ENCODE results near the gene SLC7A1. TPM values are rescaled to one million over a fixed set of nuclear protein-coding genes. Genes with fewer than 3 reads are reported as not detected.

SLC7A1 gene
- total and polyA plus RNA-seq, 2 experiments from 2014 or later: 6.0 to 13.6 TPM

- Histone ChIP-seq H3K9me3 (ENCODE audit: low read depth) (no peaks in the 10 kb centered on the region), H3K36me3 (no peaks in the 10 kb centered on the region), H3K4me3 (no peak overlapping the region), H3K27me3 (peaks cover 7% of the 10 kb centered on the region), H3K27ac (no peak overlapping the region), H3K4me1 (ENCODE audit: low read depth) (no peaks in the 10 kb centered on the region)
- no peak for DNase-seq (ENCODE audit: low read depth in 1 of 2, low spot score in 1 of 2)
- no peak for TF ChIP-seq CTCF (IDR thresholded peaks at IDR 0.05; ENCODE audit: low read depth, low read length)
Measured at GRCh38 chr13:29597706-29598105, 2.2 kb upstream of the SLC7A1 start.

- H3K27ac ChIP-seq: no peak overlapping the region
Measured at GRCh38 chr13:29597246-29597645, 1.8 kb upstream of the SLC7A1 start.

GRCh38 chr13:29596064-29596418 lies 553 bp upstream of the SLC7A1 start:
- Histone ChIP-seq H3K4me1 (ENCODE audit: low read depth) (no peaks in the 10 kb centered on the region), H3K4me3 (peak overlapping the region; percentile 34), H3K27ac (no peak overlapping the region), H3K9me3 (ENCODE audit: low read depth) (no peaks in the 10 kb centered on the region), H3K36me3 (no peaks in the 10 kb centered on the region), H3K27me3 (peaks cover 7% of the 10 kb centered on the region)
- no peak for TF ChIP-seq CTCF (IDR thresholded peaks at IDR 0.05; ENCODE audit: low read depth, low read length)
- DNase-seq (ENCODE audit: low read depth in 1 of 2, low spot score in 1 of 2): no peak

More at GRCh38 chr13:29597246-29597645, 1.8 kb upstream of the SLC7A1 start:
- no peak for DNase-seq (ENCODE audit: low read depth in 1 of 2, low spot score in 1 of 2)
- Histone ChIP-seq H3K4me1 (ENCODE audit: low read depth) (no peaks in the 10 kb centered on the region), H3K36me3 (no peaks in the 10 kb centered on the region), H3K4me3 (no peak overlapping the region), H3K27me3 (peaks cover 7% of the 10 kb centered on the region), H3K9me3 (ENCODE audit: low read depth) (no peaks in the 10 kb centered on the region)
- TF ChIP-seq CTCF (IDR thresholded peaks at IDR 0.05; ENCODE audit: low read depth, low read length): no peak

- peak; percentile 68 to 73 for DNase-seq (ENCODE audit: low read depth in 1 of 2, low spot score in 1 of 2)
Measured at GRCh38 chr13:29594710-29595379, 643 bp downstream of the SLC7A1 start.

GRCh38 chr13:29594303-29594709 lies 1.2 kb downstream of the SLC7A1 start:
- DNase-seq (ENCODE audit: low read depth in 1 of 2, low spot score in 1 of 2): peak; percentile 40 to 54

More at GRCh38 chr13:29594710-29595379, 643 bp downstream of the SLC7A1 start:
- no peak for TF ChIP-seq CTCF (IDR thresholded peaks at IDR 0.05; ENCODE audit: low read depth, low read length)
- no peaks in the 10 kb centered on the region for H3K36me3 ChIP-seq
- H3K27ac ChIP-seq: peak overlapping the region; percentile 86
- peaks cover 7% of the 10 kb centered on the region for H3K27me3 ChIP-seq
- peak overlapping the region; percentile 90 for H3K4me3 ChIP-seq
- H3K4me1 ChIP-seq (ENCODE audit: low read depth): no peaks in the 10 kb centered on the region
- no peaks in the 10 kb centered on the region for H3K9me3 ChIP-seq (ENCODE audit: low read depth)

More at GRCh38 chr13:29594303-29594709, 1.2 kb downstream of the SLC7A1 start:
- Histone ChIP-seq H3K36me3 (no peaks in the 10 kb centered on the region), H3K27me3 (peaks cover 7% of the 10 kb centered on the region), H3K4me1 (ENCODE audit: low read depth) (no peaks in the 10 kb centered on the region), H3K4me3 (peak overlapping the region; percentile 90), H3K9me3 (ENCODE audit: low read depth) (no peaks in the 10 kb centered on the region), H3K27ac (peak overlapping the region; percentile 86)
- TF ChIP-seq CTCF (IDR thresholded peaks at IDR 0.05; ENCODE audit: low read depth, low read length): no peak

Data from cardiac muscle cell (in vitro differentiated cells and primary cell).